NCI-H2171 treated with DMSO at 0.1 percent for 48 hours (cell line): ENCODE data around the gene DHCR7.
"Not testable (repeated sequence)": the region's sequence is repeated elsewhere in the genome, so short reads cannot be mapped to it uniquely, and the experiment has no call there.

Experiments used
- DNase-seq: peaks from one replicate; lab custom pipeline; 2025; lab: John Stamatoyannopoulos, UW

The DHCR7 gene

GRCh38 chr11:71437879-71438278 is 10.3 kb downstream of the DHCR7 start:
- DNase-seq, result no peak

GRCh38 chr11:71437399-71437798 is 10.8 kb downstream of the DHCR7 start:
- no peak for DNase-seq

- DNase-seq, result no peak
Measured at GRCh38 chr11:71436861-71437260, 11.3 kb downstream of the DHCR7 start.

GRCh38 chr11:71435278-71435951 is 12.8 kb downstream of the DHCR7 start:
- DNase-seq, result no peak

- DNase-seq, result no peak
Measured at GRCh38 chr11:71434576-71435130, 13.5 kb downstream of the DHCR7 start.

- no peak for DNase-seq
Measured at GRCh38 chr11:71433648-71434450, 14.3 kb downstream of the DHCR7 start.

- no peak for DNase-seq
Measured at GRCh38 chr11:71432761-71433647, 15.2 kb downstream of the DHCR7 start.

- DNase-seq, result no peak
Measured at GRCh38 chr11:71431271-71431670, 16.9 kb downstream of the DHCR7 start.

- DNase-seq, result no peak
Measured at GRCh38 chr11:71430166-71430565, 18.0 kb downstream of the DHCR7 start.

- DNase-seq, result no peak
Measured at GRCh38 chr11:71429701-71430100, 18.5 kb downstream of the DHCR7 start.

- no peak for DNase-seq
Measured at GRCh38 chr11:71428861-71429435, 19.2 kb downstream of the DHCR7 start.

GRCh38 chr11:71426413-71426812 is 21.8 kb downstream of the DHCR7 start:
- no peak for DNase-seq

GRCh38 chr11:71425860-71426259 is 22.3 kb downstream of the DHCR7 start:
- peak; percentile 16 for DNase-seq

- no peak for DNase-seq
Measured at GRCh38 chr11:71425409-71425808, 22.8 kb downstream of the DHCR7 start.

- peak; percentile 27 for DNase-seq
Measured at GRCh38 chr11:71423181-71423790, 24.9 kb downstream of the DHCR7 start.

- DNase-seq, result not testable (repeated sequence)
Measured at GRCh38 chr11:71422318-71422717, 25.9 kb downstream of the DHCR7 start.

- DNase-seq, result no peak
Measured at GRCh38 chr11:71421392-71421950, 26.7 kb downstream of the DHCR7 start.

GRCh38 chr11:71420455-71421241 is 27.5 kb downstream of the DHCR7 start:
- DNase-seq, result peak; percentile 37

- peak; percentile 62 for DNase-seq
Measured at GRCh38 chr11:71418643-71419042, 29.6 kb downstream of the DHCR7 start.

GRCh38 chr11:71414645-71415044 is 33.5 kb downstream of the DHCR7 start:
- no peak for DNase-seq
